Upper lobe of left lung (tissue), 4 donors: ENCODE measurements around the gene ANKRD44.

Experiments used
- POLR2AphosphoS5 ChIP-seq, 2 donors: sonication (generic); formaldehyde crosslinking; IDR thresholded peaks; one replicate each; pipeline ENCODE4 v1.5.1; 2017; ENCODE audit warnings: antibody characterized with exemption in 2 of 2
- TF ChIP-seq, protein P1 (sequence below), 6 experiments: fragments of 450-650 bp in 4 of 6; fragments of 200-600 bp in 2 of 6; sonication (generic) in 2 of 6; IDR thresholded peaks; one replicate each; pipeline ENCODE4 v1.5.1; 2016 to 2019; ENCODE audit warnings: antibody characterized with exemption in 6 of 6

DNA sequence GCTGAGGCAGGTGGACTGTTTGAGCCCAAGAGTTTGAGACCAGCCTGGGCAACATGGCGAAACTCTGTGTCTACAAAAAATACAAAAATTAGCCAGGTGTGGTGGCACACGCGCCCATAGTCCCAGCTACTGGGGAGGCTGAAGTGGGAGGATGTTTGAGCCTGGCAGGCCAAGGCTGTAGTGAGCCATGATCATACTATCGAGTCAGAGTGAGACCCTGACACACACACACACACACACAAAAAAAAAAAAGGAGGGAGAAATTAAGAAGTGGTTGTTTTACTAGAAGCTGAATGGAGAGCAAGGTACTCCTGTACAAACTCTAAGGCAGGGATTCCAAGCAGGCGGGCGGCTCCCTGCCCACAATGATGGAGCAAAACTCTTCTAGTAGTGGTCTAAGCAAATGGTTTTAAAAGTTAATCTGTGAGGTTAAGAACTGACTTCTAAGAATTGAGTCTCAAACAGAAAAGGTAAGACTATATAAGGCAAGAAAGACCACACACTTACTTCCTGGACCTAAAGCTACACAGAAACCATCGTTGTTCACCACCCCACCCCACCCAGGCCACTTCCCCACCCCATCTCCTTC lies 2.6 kb downstream of the ANKRD44 start:
- TF ChIP-seq, protein P1, sequence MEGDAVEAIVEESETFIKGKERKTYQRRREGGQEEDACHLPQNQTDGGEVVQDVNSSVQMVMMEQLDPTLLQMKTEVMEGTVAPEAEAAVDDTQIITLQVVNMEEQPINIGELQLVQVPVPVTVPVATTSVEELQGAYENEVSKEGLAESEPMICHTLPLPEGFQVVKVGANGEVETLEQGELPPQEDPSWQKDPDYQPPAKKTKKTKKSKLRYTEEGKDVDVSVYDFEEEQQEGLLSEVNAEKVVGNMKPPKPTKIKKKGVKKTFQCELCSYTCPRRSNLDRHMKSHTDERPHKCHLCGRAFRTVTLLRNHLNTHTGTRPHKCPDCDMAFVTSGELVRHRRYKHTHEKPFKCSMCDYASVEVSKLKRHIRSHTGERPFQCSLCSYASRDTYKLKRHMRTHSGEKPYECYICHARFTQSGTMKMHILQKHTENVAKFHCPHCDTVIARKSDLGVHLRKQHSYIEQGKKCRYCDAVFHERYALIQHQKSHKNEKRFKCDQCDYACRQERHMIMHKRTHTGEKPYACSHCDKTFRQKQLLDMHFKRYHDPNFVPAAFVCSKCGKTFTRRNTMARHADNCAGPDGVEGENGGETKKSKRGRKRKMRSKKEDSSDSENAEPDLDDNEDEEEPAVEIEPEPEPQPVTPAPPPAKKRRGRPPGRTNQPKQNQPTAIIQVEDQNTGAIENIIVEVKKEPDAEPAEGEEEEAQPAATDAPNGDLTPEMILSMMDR (IDR thresholded peaks at IDR 0.05) = no peak
- TF ChIP-seq POLR2AphosphoS5 (IDR thresholded peaks at IDR 0.05) = no peak
